IMR-90 (cell line): ENCODE measurements around the gene JMJD6. TPM values are rescaled to one million over a fixed set of nuclear protein-coding genes. Genes with fewer than 3 reads are reported as not detected.

ENCODE experiments used
- ATAC-seq: fragments of 200-7000 bp; cut with Tn5 transposase; 2 replicates; pipeline ENCODE4 v1.9.1; 2020; ENCODE audit warnings: low read depth, mild to moderate bottlenecking, moderate library complexity
- BruUV-seq: library from RNA; stranded (reverse); fragments of 400-500 nt; replicated peaks from 2 replicates; lab custom pipeline; 2021; lab: Mats Ljungman, UMichigan
- CTCF ChIA-PET: fragments of 300-600 bp; formaldehyde crosslinking; extraction: SDS; loops from one replicate; lab custom pipeline; 2021; ENCODE audit warnings: antibody characterized with exemption; lab: Yijun Ruan, JAX
- POLR2A ChIA-PET: fragments of 300-600 bp; sonication (Branson Sonifier 250); formaldehyde crosslinking; loops from one replicate; lab custom pipeline; 2022; ENCODE audit warnings: antibody characterized with exemption; ENCODE audit not compliant: unreplicated experiment; lab: Charles Lee
- DNase-seq: peaks from one replicate; pipeline ENCODE4 v3.0.0; 2013
- H2AFZ ChIP-seq: replicated peaks from 2 replicates; pipeline ENCODE3; 2013; ENCODE audit warnings: low read length, mild to moderate bottlenecking; ENCODE audit not compliant: poor library complexity
- H2AK5ac ChIP-seq: 2 replicates; pipeline ENCODE4 v1.6.1; 2013; ENCODE audit warnings: low read depth, low read length, inconsistent platforms
- H2AK9ac ChIP-seq: replicated peaks from 2 replicates; pipeline ENCODE3; 2013; ENCODE audit warnings: mild to moderate bottlenecking, low read depth, low read length, moderate library complexity; ENCODE audit not compliant: poor library complexity
- H2BK120ac ChIP-seq: 2 replicates; pipeline ENCODE4 v1.6.1; 2013; ENCODE audit warnings: low read depth, low read length, inconsistent platforms
- H2BK15ac ChIP-seq: 3 replicates; pipeline ENCODE4 v1.6.1; 2013; ENCODE audit warnings: low read depth, low read length, inconsistent platforms
- H2BK20ac ChIP-seq: 2 replicates; pipeline ENCODE4 v1.6.1; 2013; ENCODE audit warnings: low read depth, mild to moderate bottlenecking, inconsistent platforms, low read length, moderate library complexity
- H2BK5ac ChIP-seq: 2 replicates; pipeline ENCODE4 v1.6.1; 2013; ENCODE audit warnings: mild to moderate bottlenecking, low read depth, low read length, inconsistent platforms; ENCODE audit not compliant: poor library complexity, severe bottlenecking
- H3K14ac ChIP-seq: replicated peaks from 2 replicates; pipeline ENCODE4 v1.6.1; 2013; ENCODE audit warnings: low read depth, low read length, inconsistent platforms
- H3K18ac ChIP-seq: 2 replicates; pipeline ENCODE4 v1.6.1; 2013; ENCODE audit warnings: low read depth, low read length, control low read depth
- H3K23ac ChIP-seq: 2 replicates; pipeline ENCODE4 v1.6.1; 2013; ENCODE audit warnings: low read depth, low read length, inconsistent platforms
- H3K27ac ChIP-seq: 2 replicates; pipeline ENCODE4 v1.5.1; 2013; ENCODE audit warnings: mild to moderate bottlenecking, control low read depth, low read length; ENCODE audit not compliant: insufficient read depth
- H3K27me3 ChIP-seq: 2 replicates; pipeline ENCODE4 v1.6.1; 2013; ENCODE audit warnings: low read length; ENCODE audit not compliant: control insufficient read depth, insufficient read depth
- H3K36me3 ChIP-seq: 2 replicates; pipeline ENCODE4 v1.6.1; 2013; ENCODE audit warnings: low read length, mixed read lengths; ENCODE audit not compliant: control insufficient read depth, insufficient read depth
- H3K4ac ChIP-seq: 2 replicates; pipeline ENCODE4 v1.6.1; 2013; ENCODE audit warnings: low read depth, low read length, inconsistent platforms
- H3K4me1 ChIP-seq: 2 replicates; pipeline ENCODE4 v1.6.1; 2013; ENCODE audit warnings: low read length, mixed read lengths; ENCODE audit not compliant: control insufficient read depth, insufficient read depth
- H3K4me2 ChIP-seq: 2 replicates; pipeline ENCODE4 v1.6.1; 2013; ENCODE audit warnings: low read depth, mild to moderate bottlenecking, control low read depth, low read length, moderate library complexity
- H3K4me3 ChIP-seq: 2 replicates; pipeline ENCODE4 v1.5.1; 2013; ENCODE audit warnings: low read depth, mild to moderate bottlenecking, control low read depth, low read length, moderate library complexity; ENCODE audit not compliant: insufficient read depth
- H3K56ac ChIP-seq: 2 replicates; pipeline ENCODE4 v1.6.1; 2013; ENCODE audit warnings: low read length, inconsistent platforms; ENCODE audit not compliant: insufficient read depth; ENCODE audit errors: extremely low read depth
- H3K79me1 ChIP-seq, 2 experiments: 2 replicates each; pipeline ENCODE4 v1.6.1; 2013; ENCODE audit warnings: low read length in 2 of 2, inconsistent platforms in 1 of 2, low read depth in 1 of 2
- H3K9ac ChIP-seq: 2 replicates; pipeline ENCODE4 v1.6.1; 2013; ENCODE audit warnings: low read depth, low read length, control low read depth
- H3K9me1 ChIP-seq: 2 replicates; pipeline ENCODE4 v1.6.1; 2013; ENCODE audit warnings: low read length, inconsistent platforms; ENCODE audit not compliant: insufficient read depth
- H3K9me3 ChIP-seq: 2 replicates; pipeline ENCODE4 v1.6.1; 2013; ENCODE audit warnings: low read length; ENCODE audit not compliant: control insufficient read depth, insufficient read depth
- H4K20me1 ChIP-seq: 2 replicates; pipeline ENCODE4 v1.6.1; 2013; ENCODE audit warnings: low read length, inconsistent platforms; ENCODE audit not compliant: insufficient read depth
- H4K5ac ChIP-seq: 2 replicates; pipeline ENCODE4 v1.6.1; 2013; ENCODE audit warnings: mild to moderate bottlenecking, low read depth, low read length, control low read depth
- H4K8ac ChIP-seq, 2 experiments: 2 replicates each; pipeline ENCODE4 v1.6.1; 2013; ENCODE audit warnings: low read depth in 2 of 2, low read length in 2 of 2, control low read depth in 1 of 2, inconsistent platforms in 1 of 2
- H4K91ac ChIP-seq: 2 replicates; pipeline ENCODE4 v1.6.1; 2013; ENCODE audit warnings: low read depth, low read length, inconsistent platforms; ENCODE audit not compliant: insufficient read depth
- CHD1 ChIP-seq: IDR thresholded peaks from 2 replicates; pipeline ENCODE4 v1.6.1; 2012; ENCODE audit warnings: low read depth, low read length, improper control_type of control experiment
- FOS ChIP-seq: fragments of 150-350 bp; IDR thresholded peaks from 2 replicates; pipeline ENCODE4 v1.6.1; 2016; ENCODE audit warnings: low read depth, low read length
- RAD21 ChIP-seq: IDR thresholded peaks from 2 replicates; pipeline ENCODE4 v1.6.1; 2012; ENCODE audit warnings: low read length, improper control_type of control experiment
- RFX5 ChIP-seq: IDR thresholded peaks from 2 replicates; pipeline ENCODE4 v1.8.0; 2012; ENCODE audit warnings: low read depth, mild to moderate bottlenecking, low read length, moderate library complexity
- WGBS, 2 experiments: methylation state at CpG; one replicate each; pipeline versions ENCODE4 v1.1.5 to v1.1.7; 2013; ENCODE audit warnings: missing lambda C conversion rate in 2 of 2; ENCODE audit not compliant: insufficient read length in 1 of 2; ENCODE audit errors: extremely low coverage in 2 of 2; 5-methylcytosine and 5-hydroxymethylcytosine counted together
- dilution Hi-C: fragments of 300-500 bp; cut with HindIII; formaldehyde crosslinking; loops from one replicate; pipeline ENCODE4 v1.14.3; 2018; ENCODE audit warnings: low sequenced_read_pairs; ENCODE audit not compliant: unreplicated experiment
- in situ Hi-C: fragments of 300-500 bp; cut with MboI; formaldehyde crosslinking; loops from 3 replicates; pipeline ENCODE4 v1.14.3; 2019; ENCODE audit warnings: low sequenced_read_pairs, inconsistent platforms, mixed read lengths
- intact Hi-C: fragments of 100-400 bp; cut with micrococcal nuclease; formaldehyde crosslinking; loops from 2 replicates; pipeline ENCODE4 v1.10.0; 2022
- polyA plus RNA-seq, 3 experiments: library from polyadenylated mRNA; depleted of rRNA; stranded (reverse); fragments of >200 nt; gene quantifications; 2 replicates each; pipeline ENCODE4 v1.2.3, GENCODE V29; 2012; ENCODE audit warnings: low replicate concordance in 1 of 3
- total RNA-seq: library from RNA; depleted of rRNA; stranded (reverse); fragments of >200 nt; gene quantifications from 2 replicates; pipeline ENCODE4 v1.2.3, GENCODE V29; 2012
- TF ChIP-seq, protein P1 (sequence below): fragments of 150-350 bp; IDR thresholded peaks from 2 replicates; pipeline ENCODE4 v1.6.1; 2016; ENCODE audit warnings: low read depth, mild to moderate bottlenecking, low read length, moderate library complexity, borderline replicate concordance

Gene JMJD6
- total and polyA plus RNA-seq, 2 of the 4 experiments (the other 2 are of a cell fraction) = 24.4 to 33.7 TPM

- dilution Hi-C loops = no loop called here
- H3K18ac ChIP-seq = peak overlapping the region; percentile 63
- intact Hi-C loops = no loop called here
- H4K8ac ChIP-seq = peak overlapping the region; percentile 68 to 78; a peak in 3 of 4 replicates
- peak overlapping the region; percentile 78 for H4K91ac ChIP-seq
- H3K4me1 ChIP-seq = peaks cover 49% of the 10 kb centered on the region
- peak overlapping the region; percentile 79 for H2AK9ac ChIP-seq
- ChIA-PET POLR2A (no interaction called here), CTCF (interaction anchor here (0.8 kb wide), 1 partner anchor 17 kb away, joined by 3 read pairs; no protein-coding TSS in a partner anchor)
- peak overlapping the region; percentile 67 for H3K9ac ChIP-seq
- in situ Hi-C loops = no loop called here
- BruUV-seq = no TSS peak
- H3K79me1 ChIP-seq = peaks cover 22 to 91% of the 10 kb centered on the region in 2 experiments
- peaks cover 11% of the 10 kb centered on the region; the same call in 1 of the 2 replicates for H3K36me3 ChIP-seq
- 93% methylated on average over 5 of the region's 25 CpGs; no CpG with 5 or more reads in 1 of the 2 experiments for WGBS, 2 experiments
- H3K4ac ChIP-seq = peak overlapping the region; percentile 60
- H2AFZ ChIP-seq = peak overlapping the region; percentile 46
- no peak overlapping the region; the same call in none of the 2 replicates for H2BK20ac ChIP-seq
- H4K20me1 ChIP-seq = peaks cover 83% of the 10 kb centered on the region
- H3K9me1 ChIP-seq = peaks cover 56% of the 10 kb centered on the region
- peak overlapping the region; percentile 69; the same call in 1 of the 2 replicates for H3K23ac ChIP-seq
- H3K27me3 ChIP-seq = no peaks in the 10 kb centered on the region
- H3K14ac ChIP-seq = peak overlapping the region; percentile 73
- H3K56ac ChIP-seq = no peak overlapping the region; the same call in 1 of the 2 replicates
- DNase-seq (no peak), ATAC-seq (no peak)
- no peaks in the 10 kb centered on the region for H3K9me3 ChIP-seq
- H2BK120ac ChIP-seq = peak overlapping the region; percentile 0; the same call in 1 of the 2 replicates
- peak overlapping the region; percentile 80 for H2BK5ac ChIP-seq
- H2BK15ac ChIP-seq = peak overlapping the region; percentile 20; the same call in 1 of the 3 replicates
- peak overlapping the region; percentile 47; the same call in 1 of the 2 replicates for H3K4me2 ChIP-seq
- TF ChIP-seq RAD21 = no peak
- no peak for TF ChIP-seq CHD1
- no peak for TF ChIP-seq RFX5
- TF ChIP-seq FOS = no peak
- TF ChIP-seq, protein P1, sequence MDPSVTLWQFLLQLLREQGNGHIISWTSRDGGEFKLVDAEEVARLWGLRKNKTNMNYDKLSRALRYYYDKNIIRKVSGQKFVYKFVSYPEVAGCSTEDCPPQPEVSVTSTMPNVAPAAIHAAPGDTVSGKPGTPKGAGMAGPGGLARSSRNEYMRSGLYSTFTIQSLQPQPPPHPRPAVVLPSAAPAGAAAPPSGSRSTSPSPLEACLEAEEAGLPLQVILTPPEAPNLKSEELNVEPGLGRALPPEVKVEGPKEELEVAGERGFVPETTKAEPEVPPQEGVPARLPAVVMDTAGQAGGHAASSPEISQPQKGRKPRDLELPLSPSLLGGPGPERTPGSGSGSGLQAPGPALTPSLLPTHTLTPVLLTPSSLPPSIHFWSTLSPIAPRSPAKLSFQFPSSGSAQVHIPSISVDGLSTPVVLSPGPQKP = no peak
- H4K5ac ChIP-seq = peak overlapping the region; percentile 15
- H2AK5ac ChIP-seq = peak overlapping the region; percentile 66
- H3K4me3 ChIP-seq = no peak overlapping the region
- peak overlapping the region; percentile 89 for H3K27ac ChIP-seq
These were observed 29.4 kb downstream of the JMJD6 start for GRCh38 chr17:76696763-76697701.
